ENCODE data around the gene SMAD1. TPM values are rescaled to one million over a fixed set of nuclear protein-coding genes. Genes with fewer than 3 reads are reported as not detected.

Gene SMAD1
- total RNA-seq, 2 donors from 2014 or later, result 35.3 to 45.5 TPM

GRCh38 chr4:145490796-145491195, 9.1 kb downstream of the SMAD1 start:
- Histone ChIP-seq H3K9me3 (no peaks in the 10 kb centered on the region), H3K4me3 (no peak overlapping the region), H3K27ac (no peak overlapping the region), H3K36me3 (replicated peaks in 1 of 2; ENCODE audit: insufficient read depth in 1 of 2, low read depth in 2 of 2) (no peaks in the 10 kb centered on the region), H3K27me3 (no peaks in the 10 kb centered on the region), H3K4me1 (peaks cover 37% of the 10 kb centered on the region)
- WGBS, 2 donors, result 96 to 97% methylated on average over 1 of the region's 1 CpG
- intact Hi-C loops (cut with DNase I), result no loop called here
- ATAC-seq, result no peak
- no peak for TF ChIP-seq POLR2A (IDR thresholded peaks at IDR 0.05)
- no peak for TF ChIP-seq CTCF (IDR thresholded peaks at IDR 0.05)
- DNase-seq, result no peak

GRCh38 chr4:145492376-145492775, 10.7 kb downstream of the SMAD1 start:
- Histone ChIP-seq H3K36me3 (replicated peaks in 1 of 2; ENCODE audit: insufficient read depth in 1 of 2, low read depth in 2 of 2) (no peaks in the 10 kb centered on the region), H3K9me3 (no peaks in the 10 kb centered on the region), H3K27me3 (no peaks in the 10 kb centered on the region), H3K4me1 (peaks cover 28% of the 10 kb centered on the region), H3K4me3 (no peak overlapping the region), H3K27ac (no peak overlapping the region)
- intact Hi-C loops (cut with DNase I), result no loop called here
- no peak for DNase-seq
- no peak for ATAC-seq
- WGBS, 2 donors, result 98 to 100% methylated on average over 3 of the region's 3 CpGs
- TF ChIP-seq CTCF (IDR thresholded peaks at IDR 0.05), result no peak
- no peak for TF ChIP-seq POLR2A (IDR thresholded peaks at IDR 0.05)

- Histone ChIP-seq H3K9me3 (no peaks in the 10 kb centered on the region), H3K27ac (no peak overlapping the region), H3K4me3 (no peak overlapping the region), H3K4me1 (peaks cover 31% of the 10 kb centered on the region), H3K36me3 (replicated peaks in 1 of 2; ENCODE audit: insufficient read depth in 1 of 2, low read depth in 2 of 2) (no peaks in the 10 kb centered on the region), H3K27me3 (no peaks in the 10 kb centered on the region)
- 56 to 73% methylated on average over 2 of the region's 2 CpGs for WGBS, 2 donors
- intact Hi-C loops (cut with DNase I), result no loop called here
- no peak for DNase-seq
- no peak for ATAC-seq
- TF ChIP-seq POLR2A (IDR thresholded peaks at IDR 0.05), result no peak
- TF ChIP-seq CTCF (IDR thresholded peaks at IDR 0.05), result no peak
These were observed 11.5 kb downstream of the SMAD1 start for GRCh38 chr4:145493166-145493565.

GRCh38 chr4:145494666-145495270, 13.1 kb downstream of the SMAD1 start:
- ATAC-seq, result no peak
- no peak for DNase-seq
- H3K4me1 ChIP-seq, result peaks cover 38% of the 10 kb centered on the region
- no peaks in the 10 kb centered on the region for H3K27me3 ChIP-seq
- intact Hi-C loops (cut with DNase I), result no loop called here
- H3K27ac ChIP-seq, result no peak overlapping the region
- no peak overlapping the region for H3K4me3 ChIP-seq
- WGBS, 2 donors, result 71 to 76% methylated on average over 4 of the region's 4 CpGs
- no peaks in the 10 kb centered on the region for H3K36me3 ChIP-seq (replicated peaks in 1 of 2; ENCODE audit: insufficient read depth in 1 of 2, low read depth in 2 of 2)
- TF ChIP-seq POLR2A (IDR thresholded peaks at IDR 0.05), result no peak
- no peak for TF ChIP-seq CTCF (IDR thresholded peaks at IDR 0.05)
- H3K9me3 ChIP-seq, result no peaks in the 10 kb centered on the region

- H3K27ac ChIP-seq, result no peak overlapping the region
- no peak for ATAC-seq
- no peaks in the 10 kb centered on the region for H3K9me3 ChIP-seq
These were observed 14.6 kb downstream of the SMAD1 start for GRCh38 chr4:145496292-145496691.

More at GRCh38 chr4:145496292-145496691, 14.6 kb downstream of the SMAD1 start:
- Histone ChIP-seq H3K4me1 (peaks cover 44% of the 10 kb centered on the region), H3K27me3 (no peaks in the 10 kb centered on the region), H3K4me3 (no peak overlapping the region), H3K36me3 (replicated peaks in 1 of 2; ENCODE audit: insufficient read depth in 1 of 2, low read depth in 2 of 2) (no peaks in the 10 kb centered on the region)
- no peak for DNase-seq
- intact Hi-C loops (cut with DNase I), result no loop called here
- 90 to 94% methylated on average over 5 of the region's 5 CpGs for WGBS, 2 donors
- no peak for TF ChIP-seq CTCF (IDR thresholded peaks at IDR 0.05)
